ENCODE measurements around the gene MAP2K6. TPM values are rescaled to one million over a fixed set of nuclear protein-coding genes. Genes with fewer than 3 reads are reported as not detected.

The MAP2K6 gene
- total RNA-seq, 1 experiment from 2014 or later, result 17.7 TPM

DNA sequence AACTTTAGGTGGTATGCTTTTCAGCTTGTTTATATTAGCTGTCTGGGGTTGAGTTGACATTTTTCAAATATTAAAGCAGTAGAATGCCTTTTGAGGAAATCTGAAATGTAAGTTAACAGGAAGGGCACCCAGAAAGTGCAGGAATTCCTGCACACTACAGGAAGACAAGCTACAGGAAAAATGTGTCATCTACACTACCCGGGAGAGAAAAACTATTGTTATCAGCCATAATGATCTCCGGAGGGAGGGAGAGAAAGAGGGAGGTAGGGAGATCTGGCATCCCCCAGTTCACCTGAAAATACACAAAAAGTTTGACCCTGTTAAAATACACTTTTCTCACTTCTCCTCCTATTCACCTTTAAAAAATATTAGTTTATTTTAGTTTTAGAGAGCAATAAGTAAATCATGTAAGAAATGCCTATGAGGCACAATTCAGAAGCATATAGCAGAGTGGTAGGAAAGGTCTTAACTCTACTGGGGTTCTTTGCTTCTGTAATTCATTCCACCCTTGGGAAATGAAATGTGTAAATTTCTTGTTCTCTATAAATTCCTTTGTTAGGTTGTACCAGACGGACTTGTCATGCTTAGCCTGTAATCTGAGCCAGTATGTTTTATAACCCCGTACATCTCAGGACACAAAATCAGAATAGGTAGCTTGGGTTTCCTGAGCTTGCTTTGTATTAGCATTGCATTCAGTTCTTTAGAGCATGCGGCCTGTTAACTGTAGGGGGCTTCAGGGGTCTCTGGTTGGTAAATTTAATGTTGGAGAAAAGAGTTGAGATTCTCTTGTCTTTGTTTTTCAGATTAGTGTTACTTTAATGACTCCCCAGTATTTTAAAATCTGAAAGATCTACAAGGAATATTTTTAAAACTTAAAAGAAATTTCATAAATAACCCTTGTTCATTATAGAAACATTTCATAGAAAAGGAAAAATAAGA is 3.3 kb downstream of the MAP2K6 start:
- no peak overlapping the region for H2AFZ ChIP-seq (ENCODE audit: low read length)
- no peaks in the 10 kb centered on the region for H3K27me3 ChIP-seq (ENCODE audit: insufficient read depth, low read length)
- Mint-ChIP-seq H3K27me3 (ENCODE audit: low read depth) (no peaks in the 10 kb centered on the region), H3K36me3 (ENCODE audit: insufficient read depth in 1 of 3, low read depth in 3 of 3) (peaks cover 2 to 6% (median 3%) of the 10 kb centered on the region in 3 experiments; a peak in 5 of 7 replicates), H3K4me1 (peaks cover 5 to 13% of the 10 kb centered on the region in 2 experiments), H3K9me3 (no peaks in the 10 kb centered on the region; a peak in 1 of 5 replicates), H3K27ac (peak overlapping the region; percentile 74 to 87 (median 84); a peak in 6 of 7 replicates), H3K4me3 (no peak overlapping the region; a peak in 2 of 5 replicates)
- no peak overlapping the region for H3K9ac ChIP-seq (ENCODE audit: extremely low read depth, insufficient read length, low read length)
- H4K5ac ChIP-seq (ENCODE audit: insufficient read length, low read depth, low read length), result no peak overlapping the region
- no peaks in the 10 kb centered on the region for H3K4me1 ChIP-seq (ENCODE audit: insufficient read depth, low read length)
- H3K79me1 ChIP-seq (ENCODE audit: insufficient read depth, low read depth, low read length, poor library complexity, severe bottlenecking), result no peaks in the 10 kb centered on the region
- H2BK12ac ChIP-seq (ENCODE audit: insufficient read length, low read depth, low read length), result no peak overlapping the region
- peak overlapping the region; percentile 16 for H3K4me2 ChIP-seq (ENCODE audit: insufficient read depth, insufficient read length, low read length)
- H2BK15ac ChIP-seq (ENCODE audit: low read depth, low read length), result no peak overlapping the region
- TF ChIP-seq CTCF (conservative IDR thresholded peaks at IDR 0.05), result peak; percentile 33; the same call in 2 of the 3 replicates
- no peak overlapping the region for H3K23ac ChIP-seq (ENCODE audit: insufficient read length, low read depth, low read length)
- no peak for DNase-seq
- H2BK120ac ChIP-seq (ENCODE audit: low read depth, low read length, poor library complexity, severe bottlenecking), result no peak overlapping the region
- no peak overlapping the region for H3K56ac ChIP-seq (ENCODE audit: insufficient read length, low read depth, low read length)
- H2AK5ac ChIP-seq (ENCODE audit: insufficient read length, low read length), result no peak overlapping the region
- no peak overlapping the region for H2BK20ac ChIP-seq (ENCODE audit: low read depth, low read length, poor library complexity, severe bottlenecking)
- peaks cover 7% of the 10 kb centered on the region for H3K23me2 ChIP-seq (ENCODE audit: insufficient read length, low read depth, low read length, poor library complexity, severe bottlenecking)
- no peak overlapping the region for H3K4ac ChIP-seq (ENCODE audit: low read depth, low read length)
- H3K14ac ChIP-seq (ENCODE audit: insufficient read depth, low read length), result no peak overlapping the region
- no peak overlapping the region for H3K27ac ChIP-seq (ENCODE audit: insufficient read length, low read depth, low read length)
- H4K91ac ChIP-seq (ENCODE audit: insufficient read length, low read depth, low read length), result no peak overlapping the region
- H2BK5ac ChIP-seq (ENCODE audit: insufficient read length, low read length), result no peak overlapping the region
- no peaks in the 10 kb centered on the region for H4K20me1 ChIP-seq (ENCODE audit: control insufficient read depth, insufficient read depth, insufficient read length)
- no peaks in the 10 kb centered on the region for H3K9me3 ChIP-seq (ENCODE audit: control insufficient read depth, low read depth, low read length)
- H4K8ac ChIP-seq (replicated peaks; ENCODE audit: insufficient read length, low read depth, low read length), result no peak overlapping the region
- no peak overlapping the region for H3K18ac ChIP-seq (ENCODE audit: insufficient read length, low read depth, low read length)
- H3K79me2 ChIP-seq (ENCODE audit: insufficient read depth, low read length), result peaks cover 3% of the 10 kb centered on the region; the same call in 1 of the 2 replicates
- no peak overlapping the region for H3T11ph ChIP-seq (ENCODE audit: low read length)
- WGBS (ENCODE audit: extremely low coverage, insufficient read length, low lambda C conversion rate), result no CpG with 5 or more reads among the region's 5 CpGs
